Testis (tissue), 3 donors: ENCODE data around the gene PFKFB3. TPM values are rescaled to one million over a fixed set of nuclear protein-coding genes. Genes with fewer than 3 reads are reported as not detected.

Source experiments
- DNase-seq: peaks from one replicate; pipeline ENCODE4 v3.0.0-alpha.2; 2019
- H3K27ac ChIP-seq, 2 donors: fragments of 200-600 bp; sonication (generic); one replicate each; pipeline ENCODE4 v1.5.1; 2019
- H3K27me3 ChIP-seq: fragments of 200-600 bp; sonication (generic); one replicate; pipeline ENCODE4 v1.5.1; 2019
- H3K36me3 ChIP-seq: fragments of 200-600 bp; sonication (generic); one replicate; pipeline ENCODE4 v1.5.1; 2017; ENCODE audit warnings: low read depth; ENCODE audit errors: missing control alignments
- H3K4me1 ChIP-seq: fragments of 200-600 bp; sonication (generic); one replicate; pipeline ENCODE4 v1.5.1; 2019
- H3K4me3 ChIP-seq, 2 donors: fragments of 200-600 bp; sonication (generic); one replicate each; pipeline ENCODE4 v1.5.1; 2017 to 2019
- H3K9me3 ChIP-seq: fragments of 200-600 bp; sonication (generic); one replicate; pipeline ENCODE4 v1.5.1; 2017
- POLR2A ChIP-seq: fragments of 450-650 bp; IDR thresholded peaks from one replicate; pipeline ENCODE4 v1.6.1; 2017; ENCODE audit warnings: antibody characterized with exemption, mild to moderate bottlenecking, moderate library complexity
- WGBS, 2 donors: methylation state at CpG; one replicate each; pipeline ENCODE4 v1.1.5; 2018; 5-methylcytosine and 5-hydroxymethylcytosine counted together
- intact Hi-C: fragments of 100-400 bp; cut with DNase I; formaldehyde crosslinking; loops from one replicate; pipeline ENCODE4 v1.15.1; 2023; ENCODE audit warnings: low total_unique reads
- polyA plus RNA-seq: library from polyadenylated mRNA; stranded (reverse); fragments of 350-450 nt; fragmentation: Illumina TruSeq; extraction: RNeasy Lipid Tissue Mini Kit (QIAGEN cat#74804); gene quantifications from one replicate; pipeline ENCODE4 v1.2.3, GENCODE V29; 2014; ENCODE audit warnings: low read depth, low replicate concordance; ENCODE audit not compliant: insufficient read depth
- total RNA-seq, 2 donors: library from RNA; depleted of rRNA; stranded (reverse); fragments of >200 nt; gene quantifications; one replicate each; pipeline ENCODE4 v1.2.3, GENCODE V29; 2016
- TF ChIP-seq, protein P1 (sequence below), 3 experiments: fragments of 450-650 bp in 2 of 3; fragments of 200-600 bp in 1 of 3; sonication (generic) in 1 of 3; IDR thresholded peaks; one replicate each; pipeline ENCODE4 v1.5.1; 2016 to 2019; ENCODE audit warnings: antibody characterized with exemption in 3 of 3, mild to moderate bottlenecking in 2 of 3, moderate library complexity in 1 of 3

Gene PFKFB3
- total and polyA plus RNA-seq, 3 donors from 2014 or later: 31.7 to 65.3 (median 53.9) TPM

DNA sequence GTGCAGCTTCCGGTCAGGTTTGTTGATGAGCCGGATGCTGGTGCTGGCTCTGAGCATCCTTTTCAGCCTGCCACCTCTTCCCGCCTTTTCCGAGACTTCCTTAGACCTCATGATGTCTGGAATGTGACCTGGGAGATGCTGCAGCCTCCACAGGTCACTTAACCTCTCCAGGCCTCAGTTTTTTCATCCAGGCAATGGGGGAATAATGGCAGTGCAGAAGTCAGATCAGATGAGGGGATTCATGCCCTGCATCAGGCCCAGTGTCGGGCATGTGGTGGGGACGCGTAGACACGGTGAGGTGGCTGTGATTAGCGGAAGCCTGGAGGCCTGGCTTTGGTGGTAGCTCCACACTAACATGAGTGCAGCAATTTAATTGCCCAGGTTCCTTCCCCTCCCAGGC lies 24.6 kb downstream of the PFKFB3 start:
- H3K9me3 ChIP-seq: no peaks in the 10 kb centered on the region
- no peak for DNase-seq
- no peaks in the 10 kb centered on the region for H3K36me3 ChIP-seq
- H3K4me1 ChIP-seq: peaks cover 3% of the 10 kb centered on the region
- no peaks in the 10 kb centered on the region for H3K27me3 ChIP-seq
- H3K27ac ChIP-seq: no peak overlapping the region
- no peak overlapping the region for H3K4me3 ChIP-seq
- TF ChIP-seq, protein P1, sequence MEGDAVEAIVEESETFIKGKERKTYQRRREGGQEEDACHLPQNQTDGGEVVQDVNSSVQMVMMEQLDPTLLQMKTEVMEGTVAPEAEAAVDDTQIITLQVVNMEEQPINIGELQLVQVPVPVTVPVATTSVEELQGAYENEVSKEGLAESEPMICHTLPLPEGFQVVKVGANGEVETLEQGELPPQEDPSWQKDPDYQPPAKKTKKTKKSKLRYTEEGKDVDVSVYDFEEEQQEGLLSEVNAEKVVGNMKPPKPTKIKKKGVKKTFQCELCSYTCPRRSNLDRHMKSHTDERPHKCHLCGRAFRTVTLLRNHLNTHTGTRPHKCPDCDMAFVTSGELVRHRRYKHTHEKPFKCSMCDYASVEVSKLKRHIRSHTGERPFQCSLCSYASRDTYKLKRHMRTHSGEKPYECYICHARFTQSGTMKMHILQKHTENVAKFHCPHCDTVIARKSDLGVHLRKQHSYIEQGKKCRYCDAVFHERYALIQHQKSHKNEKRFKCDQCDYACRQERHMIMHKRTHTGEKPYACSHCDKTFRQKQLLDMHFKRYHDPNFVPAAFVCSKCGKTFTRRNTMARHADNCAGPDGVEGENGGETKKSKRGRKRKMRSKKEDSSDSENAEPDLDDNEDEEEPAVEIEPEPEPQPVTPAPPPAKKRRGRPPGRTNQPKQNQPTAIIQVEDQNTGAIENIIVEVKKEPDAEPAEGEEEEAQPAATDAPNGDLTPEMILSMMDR (IDR thresholded peaks at IDR 0.05): no peak
- no peak for TF ChIP-seq POLR2A
- 94 to 100% methylated on average over 4 to 9 of the region's 9 CpGs for WGBS, 2 donors
- intact Hi-C loops: no loop called here

DNA sequence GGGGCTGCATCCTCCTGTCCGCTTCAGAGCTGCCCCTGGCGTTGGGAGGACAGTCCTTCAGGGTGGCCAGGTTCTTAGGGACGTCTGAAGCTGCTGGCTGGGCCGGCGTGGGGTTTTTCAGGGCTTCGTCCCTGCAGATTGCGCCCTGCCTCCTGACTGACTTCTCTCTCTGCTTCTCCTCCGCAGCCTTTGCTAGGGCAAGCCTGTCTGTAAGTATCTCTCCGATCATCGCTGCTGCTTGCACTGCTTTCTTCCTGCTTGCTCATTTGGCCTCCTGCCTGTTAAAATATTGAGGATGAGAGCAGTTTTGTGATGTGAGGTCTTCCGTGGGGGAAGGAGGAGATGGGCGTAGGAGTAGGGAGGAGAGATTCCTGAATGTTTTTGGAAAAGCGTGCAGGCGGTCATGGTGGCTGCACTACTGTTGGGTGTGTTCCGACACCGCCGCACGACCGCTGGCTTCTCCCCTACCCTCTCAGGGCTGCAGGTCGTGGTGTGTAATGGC lies 25.3 kb downstream of the PFKFB3 start:
- Histone ChIP-seq H3K4me3 (no peak overlapping the region), H3K27ac (no peak overlapping the region)
- 65 to 71% methylated on average over 20 of the region's 20 CpGs for WGBS, 2 donors

DNA sequence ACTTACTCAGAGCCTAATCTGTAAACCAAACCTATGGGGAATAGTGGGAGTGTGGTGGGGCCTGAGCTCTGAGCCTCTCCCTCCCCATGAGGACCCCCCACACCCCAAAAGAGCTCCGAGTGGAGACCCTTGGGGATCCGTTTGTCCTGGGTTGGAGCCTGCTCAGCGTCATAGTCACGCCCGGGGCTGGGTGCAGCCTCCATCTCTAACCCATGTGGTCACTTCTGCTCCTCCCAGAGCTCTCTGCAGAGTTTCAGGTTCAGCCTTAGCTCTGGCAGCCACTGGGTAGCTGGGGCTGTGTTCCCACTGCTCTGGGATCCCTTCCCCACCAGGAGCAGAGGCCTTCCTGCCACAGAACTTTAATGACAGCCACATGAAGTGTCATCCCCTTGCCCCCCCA lies 25.9 kb downstream of the PFKFB3 start:
- intact Hi-C loops: no loop called here
- TF ChIP-seq, protein P1 (IDR thresholded peaks at IDR 0.05): no peak
- TF ChIP-seq POLR2A: no peak
- Histone ChIP-seq H3K36me3 (no peaks in the 10 kb centered on the region), H3K9me3 (no peaks in the 10 kb centered on the region), H3K27ac (no peak overlapping the region), H3K4me3 (no peak overlapping the region), H3K4me1 (peaks cover 12% of the 10 kb centered on the region), H3K27me3 (no peaks in the 10 kb centered on the region)
- no peak for DNase-seq
- WGBS, 2 donors: 48% methylated on average over 5 of the region's 5 CpGs; no CpG with 5 or more reads in 1 of the 2 donors

More for the DNA sequence above, 25.3 kb downstream of the PFKFB3 start:
- intact Hi-C loops: no loop called here
- no peak for TF ChIP-seq POLR2A
- TF ChIP-seq, protein P1 (IDR thresholded peaks at IDR 0.05): no peak
- H3K27me3 ChIP-seq: no peaks in the 10 kb centered on the region
- H3K4me1 ChIP-seq: peaks cover 11% of the 10 kb centered on the region
- DNase-seq: no peak
- H3K36me3 ChIP-seq: no peaks in the 10 kb centered on the region
- H3K9me3 ChIP-seq: no peaks in the 10 kb centered on the region

DNA sequence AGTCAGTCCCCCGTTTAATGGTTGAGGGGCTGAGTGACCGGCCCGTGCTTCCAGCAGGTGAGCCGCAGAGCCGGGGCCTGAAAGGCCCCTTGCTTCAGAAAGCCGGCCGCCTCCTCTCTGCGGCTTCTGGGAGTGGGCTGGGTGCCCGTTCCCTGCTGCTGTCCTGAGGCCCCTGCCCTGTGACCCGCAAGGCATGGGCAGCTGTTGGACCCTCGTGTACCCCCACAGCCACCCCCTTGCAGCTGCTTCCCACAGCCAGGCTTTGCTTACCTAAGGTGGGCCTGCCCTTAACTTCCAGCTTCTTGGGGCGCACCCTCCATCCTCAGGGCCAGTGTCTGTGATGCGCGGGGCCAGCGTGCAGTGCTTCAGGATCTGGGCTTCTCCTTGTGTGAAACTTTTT lies 26.6 kb downstream of the PFKFB3 start:
- 96 to 100% methylated on average over 4 to 15 of the region's 15 CpGs for WGBS, 2 donors
- TF ChIP-seq POLR2A: no peak
- TF ChIP-seq, protein P1 (IDR thresholded peaks at IDR 0.05): no peak
- H3K4me1 ChIP-seq: peaks cover 12% of the 10 kb centered on the region
- DNase-seq: no peak
- H3K27ac ChIP-seq: no peak overlapping the region
- no peaks in the 10 kb centered on the region for H3K36me3 ChIP-seq
- intact Hi-C loops: no loop called here
- H3K27me3 ChIP-seq: no peaks in the 10 kb centered on the region
- no peaks in the 10 kb centered on the region for H3K9me3 ChIP-seq
- H3K4me3 ChIP-seq: no peak overlapping the region

DNA sequence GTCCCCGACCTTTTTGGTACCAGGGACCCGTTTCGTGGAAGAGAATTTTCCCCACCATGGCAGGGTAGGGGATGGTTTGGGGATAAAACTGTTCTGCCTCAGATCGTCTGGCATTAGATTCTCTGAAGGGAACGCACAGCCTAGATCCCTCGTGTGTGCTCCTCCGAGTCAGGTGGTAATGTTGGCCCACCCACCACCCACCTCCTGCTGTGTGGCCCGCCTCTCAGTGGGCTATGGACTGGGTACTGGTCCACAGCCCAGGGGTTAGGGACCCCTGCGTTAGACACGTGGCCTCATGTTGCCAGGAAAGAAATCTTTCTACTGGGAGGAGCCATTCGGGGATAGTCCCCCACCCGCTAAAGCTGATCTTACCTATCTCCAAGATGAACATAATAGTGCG lies 27.0 kb downstream of the PFKFB3 start:
- H3K36me3 ChIP-seq: no peaks in the 10 kb centered on the region
- TF ChIP-seq POLR2A: no peak
- TF ChIP-seq, protein P1 (IDR thresholded peaks at IDR 0.05): no peak

More for the DNA sequence above, 27.0 kb downstream of the PFKFB3 start:
- Histone ChIP-seq H3K9me3 (no peaks in the 10 kb centered on the region), H3K27ac (no peak overlapping the region), H3K27me3 (no peaks in the 10 kb centered on the region), H3K4me3 (no peak overlapping the region), H3K4me1 (peaks cover 12% of the 10 kb centered on the region)
- no peak for DNase-seq
- whole genome bisulfite sequencing, 2 donors: 92 to 93% methylated on average over 11 to 13 of the region's 13 CpGs
- intact Hi-C loops: no loop called here
